ENCODE data around the gene SLCO2B1.

DNA sequence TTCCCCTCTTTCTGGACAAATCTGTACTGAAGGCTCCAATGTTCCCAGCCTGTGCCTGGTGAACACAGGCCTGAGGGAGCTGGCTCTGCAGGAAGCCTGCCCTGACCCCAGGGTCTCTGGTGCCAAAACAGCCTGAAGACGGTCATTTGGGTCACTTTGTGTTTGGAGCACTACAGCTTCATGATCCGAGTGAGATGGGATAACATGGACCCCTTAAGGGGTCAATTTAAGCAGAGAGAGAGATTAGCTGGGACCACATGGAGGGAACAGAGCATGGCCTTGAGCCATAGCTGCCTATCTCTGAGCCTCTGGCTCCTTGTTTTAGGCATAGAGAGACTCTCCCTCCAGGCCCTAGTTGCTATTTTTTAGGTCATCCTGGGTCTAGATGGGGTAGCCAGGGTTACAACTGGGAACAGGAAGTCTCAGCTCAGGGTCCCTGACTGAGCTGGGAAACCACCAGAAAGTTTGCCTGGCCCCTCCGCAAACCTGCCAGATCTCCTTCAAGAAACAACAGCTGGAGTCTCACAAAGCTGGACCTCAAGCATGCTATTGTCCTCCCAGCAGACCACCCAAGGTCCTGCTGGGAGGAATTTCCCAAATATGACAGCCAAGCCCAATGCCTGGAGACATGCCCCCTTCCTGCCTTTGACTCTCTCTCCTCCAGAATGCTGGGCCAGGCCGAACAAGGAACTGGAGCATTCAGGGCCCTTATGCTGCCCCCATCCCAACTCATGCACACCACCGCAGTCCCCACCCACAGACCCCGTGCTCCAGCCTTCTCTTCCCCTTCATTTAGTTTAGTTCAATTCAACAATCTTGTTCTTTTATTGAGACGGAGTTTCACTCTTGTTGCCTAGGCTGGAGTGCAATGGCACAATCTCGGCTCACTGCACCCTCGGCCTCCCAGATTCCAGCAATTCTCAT, 4.0 kb downstream of the SLCO2B1 start:
- TF ChIP-seq, protein P1, sequence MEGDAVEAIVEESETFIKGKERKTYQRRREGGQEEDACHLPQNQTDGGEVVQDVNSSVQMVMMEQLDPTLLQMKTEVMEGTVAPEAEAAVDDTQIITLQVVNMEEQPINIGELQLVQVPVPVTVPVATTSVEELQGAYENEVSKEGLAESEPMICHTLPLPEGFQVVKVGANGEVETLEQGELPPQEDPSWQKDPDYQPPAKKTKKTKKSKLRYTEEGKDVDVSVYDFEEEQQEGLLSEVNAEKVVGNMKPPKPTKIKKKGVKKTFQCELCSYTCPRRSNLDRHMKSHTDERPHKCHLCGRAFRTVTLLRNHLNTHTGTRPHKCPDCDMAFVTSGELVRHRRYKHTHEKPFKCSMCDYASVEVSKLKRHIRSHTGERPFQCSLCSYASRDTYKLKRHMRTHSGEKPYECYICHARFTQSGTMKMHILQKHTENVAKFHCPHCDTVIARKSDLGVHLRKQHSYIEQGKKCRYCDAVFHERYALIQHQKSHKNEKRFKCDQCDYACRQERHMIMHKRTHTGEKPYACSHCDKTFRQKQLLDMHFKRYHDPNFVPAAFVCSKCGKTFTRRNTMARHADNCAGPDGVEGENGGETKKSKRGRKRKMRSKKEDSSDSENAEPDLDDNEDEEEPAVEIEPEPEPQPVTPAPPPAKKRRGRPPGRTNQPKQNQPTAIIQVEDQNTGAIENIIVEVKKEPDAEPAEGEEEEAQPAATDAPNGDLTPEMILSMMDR (conservative IDR thresholded peaks at IDR 0.05; ENCODE audit: low read depth, low read length) = no peak
- no peak for TF ChIP-seq EZH2 (IDR thresholded peaks at IDR 0.05; ENCODE audit: borderline replicate concordance, low read depth, low read length, poor library complexity, severe bottlenecking)

Measured in A673 (cell line).